Urinary bladder (tissue), 4 donors: ENCODE measurements around the gene PLAAT3. TPM values are rescaled to one million over a fixed set of nuclear protein-coding genes. Genes with fewer than 3 reads are reported as not detected.
"Not testable (repeated sequence)": the region's sequence is repeated elsewhere in the genome, so short reads cannot be mapped to it uniquely, and the experiment has no call there.

Source experiments
- DNase-seq: peaks from one replicate; pipeline ENCODE4 v3.0.0-alpha.2; 2015; ENCODE audit errors: extremely low spot score
- H3K27ac ChIP-seq: one replicate; pipeline ENCODE4 v1.5.1; 2013; ENCODE audit warnings: low read depth, mild to moderate bottlenecking, moderate library complexity
- H3K36me3 ChIP-seq: one replicate; pipeline ENCODE4 v1.6.1; 2013; ENCODE audit warnings: mild to moderate bottlenecking, moderate library complexity; ENCODE audit not compliant: insufficient read depth
- H3K4me1 ChIP-seq: one replicate; pipeline ENCODE4 v1.6.1; 2013; ENCODE audit warnings: mild to moderate bottlenecking, moderate library complexity; ENCODE audit not compliant: insufficient read depth
- H3K4me3 ChIP-seq: one replicate; pipeline ENCODE4 v1.5.1; 2013; ENCODE audit warnings: low read depth, low read length
- WGBS: extraction: QIAGEN DNeasy Blood & Tissue Kit; methylation state at CpG from one replicate; pipeline ENCODE4 v1.1.7; 2013; 5-methylcytosine and 5-hydroxymethylcytosine counted together
- polyA plus RNA-seq: library from polyadenylated mRNA; stranded (reverse); fragments of 200-250 nt; gene quantifications from one replicate; pipeline ENCODE4 v1.2.3, GENCODE V29; 2013
- total RNA-seq: library from RNA; depleted of rRNA; stranded (reverse); fragments of >200 nt; gene quantifications from one replicate; pipeline ENCODE4 v1.2.3, GENCODE V29; 2014
- donor health status: healthy with polysubstance abuse.
- donor health status: healthy.

PLAAT3 gene
- total and polyA plus RNA-seq, 2 donors, result 5.3 to 61.2 TPM

- H3K27ac ChIP-seq, result no peak overlapping the region
- no peak overlapping the region for H3K4me3 ChIP-seq
- H3K36me3 ChIP-seq, result no peaks in the 10 kb centered on the region
- WGBS, result 66% methylated on average over 4 of the region's 4 CpGs
- DNase-seq, result no peak
- H3K4me1 ChIP-seq, result peaks cover 2% of the 10 kb centered on the region
Measured at GRCh38 chr11:63532799-63533475, 81.3 kb downstream of the PLAAT3 start.

GRCh38 chr11:63532117-63532516, 82.1 kb downstream of the PLAAT3 start:
- WGBS, result 81% methylated on average over 2 of the region's 2 CpGs
- Histone ChIP-seq H3K4me3 (no peak overlapping the region), H3K36me3 (no peaks in the 10 kb centered on the region), H3K4me1 (peaks cover 2% of the 10 kb centered on the region), H3K27ac (no peak overlapping the region)
- no peak for DNase-seq

- 71% methylated on average over 4 of the region's 6 CpGs for WGBS
- H3K36me3 ChIP-seq, H3K27ac ChIP-seq, H3K4me3 ChIP-seq, H3K4me1 ChIP-seq: not testable (repeated sequence)
- DNase-seq, result peak; percentile 14
Measured at GRCh38 chr11:63531074-63531792, 83.0 kb downstream of the PLAAT3 start.

- DNase-seq, result no peak
- H3K4me3 ChIP-seq, result no peak overlapping the region
- 96% methylated on average over 2 of the region's 2 CpGs for WGBS
Measured at GRCh38 chr11:63530021-63530420, 84.2 kb downstream of the PLAAT3 start.

GRCh38 chr11:63529373-63529772, 84.9 kb downstream of the PLAAT3 start:
- not testable (repeated sequence) for H3K27ac ChIP-seq, H3K4me1 ChIP-seq, H3K36me3 ChIP-seq, H3K4me3 ChIP-seq, DNase-seq
- WGBS, result 77% methylated on average over 6 of the region's 6 CpGs

More at GRCh38 chr11:63530021-63530420, 84.2 kb downstream of the PLAAT3 start:
- Histone ChIP-seq H3K27ac (no peak overlapping the region), H3K4me1 (peaks cover 2% of the 10 kb centered on the region), H3K36me3 (no peaks in the 10 kb centered on the region)

GRCh38 chr11:63528729-63529278, 85.4 kb downstream of the PLAAT3 start:
- not testable (repeated sequence) for H3K4me1 ChIP-seq, H3K36me3 ChIP-seq, DNase-seq, H3K27ac ChIP-seq, H3K4me3 ChIP-seq
- 66% methylated on average over 1 of the region's 3 CpGs for WGBS

GRCh38 chr11:63528156-63528555, 86.1 kb downstream of the PLAAT3 start:
- H3K4me3 ChIP-seq, H3K4me1 ChIP-seq, H3K36me3 ChIP-seq, H3K27ac ChIP-seq, DNase-seq: not testable (repeated sequence)
- 41% methylated on average over 8 of the region's 11 CpGs for WGBS

GRCh38 chr11:63527667-63528066, 86.6 kb downstream of the PLAAT3 start:
- 83% methylated on average over 2 of the region's 2 CpGs for WGBS
- no peaks in the 10 kb centered on the region for H3K36me3 ChIP-seq
- DNase-seq, result no peak
- H3K4me3 ChIP-seq, result no peak overlapping the region
- no peaks in the 10 kb centered on the region for H3K4me1 ChIP-seq
- H3K27ac ChIP-seq, result no peak overlapping the region

Other genes with a start within 250 kb of the PLAAT3 start
- gene SLC22A9, start 244.6 kb downstream of the PLAAT3 start, total RNA-seq, result not detected
- gene SLC22A9, start 244.6 kb downstream of the PLAAT3 start, polyA plus RNA-seq, result not detected
- 1.9 TPM for gene PLAAT5, start 123.3 kb downstream of the PLAAT3 start, total RNA-seq
- gene PLAAT5, start 123.3 kb downstream of the PLAAT3 start, polyA plus RNA-seq, result 4.3 TPM
- 0.48 TPM for gene LGALS12, start 108.3 kb downstream of the PLAAT3 start, total RNA-seq
- gene LGALS12, start 108.3 kb downstream of the PLAAT3 start, polyA plus RNA-seq, result 4.2 TPM
- 9.4 TPM for gene PLAAT4, start 77.6 kb downstream of the PLAAT3 start, total RNA-seq
- 37.4 TPM for gene PLAAT4, start 77.6 kb downstream of the PLAAT3 start, polyA plus RNA-seq
- gene PLAAT2, start 51.1 kb downstream of the PLAAT3 start, total RNA-seq, result not detected
- not detected for gene PLAAT2, start 51.1 kb downstream of the PLAAT3 start, polyA plus RNA-seq
- 145 TPM for gene ATL3, start 56.9 kb upstream of the PLAAT3 start, total RNA-seq
- gene ATL3, start 56.9 kb upstream of the PLAAT3 start, polyA plus RNA-seq, result 34.7 TPM
- gene RTN3, start 67.1 kb upstream of the PLAAT3 start, total RNA-seq, result 79.8 TPM
- gene RTN3, start 67.1 kb upstream of the PLAAT3 start, polyA plus RNA-seq, result 92.8 TPM
- gene ZFTA, start 154.3 kb upstream of the PLAAT3 start, total RNA-seq, result 13.5 TPM
- gene ZFTA, start 154.3 kb upstream of the PLAAT3 start, polyA plus RNA-seq, result 26.8 TPM
- gene SPINDOC, start 199.0 kb upstream of the PLAAT3 start, total RNA-seq, result 8.2 TPM
- gene SPINDOC, start 199.0 kb upstream of the PLAAT3 start, polyA plus RNA-seq, result 19.0 TPM
- 13.1 TPM for gene MARK2, start 224.7 kb upstream of the PLAAT3 start, total RNA-seq
- gene MARK2, start 224.7 kb upstream of the PLAAT3 start, polyA plus RNA-seq, result 21.6 TPM